ENCODE data around the gene DAZL.

DAZL gene

DNA sequence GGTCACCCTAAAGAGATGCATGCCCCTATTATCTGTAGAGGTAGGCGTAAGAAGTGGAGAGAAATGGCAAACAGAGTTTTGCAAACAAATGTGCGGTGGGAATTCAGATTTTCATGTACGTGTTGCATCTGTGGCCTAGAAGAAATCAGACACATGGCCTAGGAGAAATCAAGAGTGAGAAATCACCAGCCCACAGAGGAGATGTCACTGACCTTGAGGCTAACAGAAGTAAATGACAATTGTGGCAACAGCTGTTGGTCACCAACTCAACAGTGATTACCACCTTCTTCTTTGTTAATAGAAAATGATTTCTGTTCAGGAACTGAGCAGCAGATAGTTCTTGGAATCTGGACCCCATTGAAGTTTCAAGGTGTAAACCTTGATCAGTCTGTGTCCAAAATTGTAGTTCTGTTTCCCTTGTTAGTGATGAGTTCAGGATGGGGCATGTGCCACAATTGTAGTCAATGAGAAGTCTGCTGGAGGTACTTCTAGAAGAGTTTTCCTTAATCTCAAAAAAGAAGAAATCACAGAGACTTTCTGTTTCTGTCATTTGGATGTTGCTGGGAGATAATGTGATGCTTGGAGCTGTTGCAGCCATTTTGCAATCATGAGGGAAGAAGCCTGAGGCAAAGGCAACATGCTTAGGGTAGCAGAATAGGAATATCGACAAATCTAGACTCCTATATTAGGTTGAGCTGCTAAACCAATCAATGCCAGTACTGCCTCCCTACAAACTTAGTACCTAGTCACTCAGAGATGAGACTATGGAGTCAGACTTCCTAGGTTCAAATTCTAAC is 57.5 kb downstream of the DAZL start:
- Histone ChIP-seq H3K4me3 (replicated peaks; ENCODE audit: low read depth, low read length) (no peak overlapping the region), H3K27me3 (replicated peaks; ENCODE audit: control insufficient read depth, insufficient read depth, low read length) (no peaks in the 10 kb centered on the region), H3K36me3 (ENCODE audit: control insufficient read depth, insufficient read depth, low read length) (no peaks in the 10 kb centered on the region)
- TF ChIP-seq, protein P1, sequence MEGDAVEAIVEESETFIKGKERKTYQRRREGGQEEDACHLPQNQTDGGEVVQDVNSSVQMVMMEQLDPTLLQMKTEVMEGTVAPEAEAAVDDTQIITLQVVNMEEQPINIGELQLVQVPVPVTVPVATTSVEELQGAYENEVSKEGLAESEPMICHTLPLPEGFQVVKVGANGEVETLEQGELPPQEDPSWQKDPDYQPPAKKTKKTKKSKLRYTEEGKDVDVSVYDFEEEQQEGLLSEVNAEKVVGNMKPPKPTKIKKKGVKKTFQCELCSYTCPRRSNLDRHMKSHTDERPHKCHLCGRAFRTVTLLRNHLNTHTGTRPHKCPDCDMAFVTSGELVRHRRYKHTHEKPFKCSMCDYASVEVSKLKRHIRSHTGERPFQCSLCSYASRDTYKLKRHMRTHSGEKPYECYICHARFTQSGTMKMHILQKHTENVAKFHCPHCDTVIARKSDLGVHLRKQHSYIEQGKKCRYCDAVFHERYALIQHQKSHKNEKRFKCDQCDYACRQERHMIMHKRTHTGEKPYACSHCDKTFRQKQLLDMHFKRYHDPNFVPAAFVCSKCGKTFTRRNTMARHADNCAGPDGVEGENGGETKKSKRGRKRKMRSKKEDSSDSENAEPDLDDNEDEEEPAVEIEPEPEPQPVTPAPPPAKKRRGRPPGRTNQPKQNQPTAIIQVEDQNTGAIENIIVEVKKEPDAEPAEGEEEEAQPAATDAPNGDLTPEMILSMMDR (IDR thresholded peaks at IDR 0.05; ENCODE audit: insufficient read depth, low read length, poor library complexity, severe bottlenecking) = no peak
- no peak for DNase-seq (ENCODE audit: extremely low read depth, insufficient read length)

DNA sequence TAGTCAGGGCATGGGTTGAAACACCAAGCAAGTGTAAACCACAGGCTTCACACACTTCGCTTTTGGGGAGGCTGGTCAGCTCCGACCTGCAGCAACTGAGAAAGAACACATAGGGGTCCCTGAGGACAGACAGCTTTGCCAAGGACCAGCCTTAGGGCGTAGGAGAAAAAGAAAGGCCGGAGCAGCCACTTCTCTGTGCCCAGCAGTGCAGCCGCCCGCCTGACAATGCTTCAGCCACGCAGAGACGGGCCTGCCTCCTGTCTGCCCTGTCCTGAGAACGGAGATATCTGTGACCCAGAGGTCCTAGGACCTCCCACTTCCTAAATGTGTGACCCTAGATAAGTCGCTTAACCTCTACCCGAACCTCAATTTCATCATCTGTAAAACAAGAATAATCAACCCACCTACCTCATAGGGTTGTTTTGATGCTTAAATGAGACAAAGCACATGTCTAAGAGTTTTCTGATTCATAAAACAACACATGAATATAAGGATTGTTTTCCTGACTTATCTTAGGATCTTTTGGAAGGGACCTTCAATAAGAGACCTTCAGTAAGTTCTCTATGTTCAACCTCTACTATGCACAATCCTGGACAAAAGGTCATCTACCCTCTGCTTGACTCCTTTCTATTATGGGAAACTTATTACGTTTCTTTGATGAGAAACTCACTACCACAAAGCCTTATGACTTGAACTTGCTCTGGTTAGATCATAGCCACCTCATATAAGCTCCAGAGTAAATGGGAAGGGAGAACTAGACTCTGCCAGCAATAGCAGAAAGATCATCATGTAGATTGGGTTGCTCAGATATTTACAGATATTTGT is 58.8 kb downstream of the DAZL start:
- Histone ChIP-seq H3K4me3 (replicated peaks; ENCODE audit: low read depth, low read length) (no peak overlapping the region), H3K36me3 (ENCODE audit: control insufficient read depth, insufficient read depth, low read length) (no peaks in the 10 kb centered on the region), H3K27me3 (replicated peaks; ENCODE audit: control insufficient read depth, insufficient read depth, low read length) (no peaks in the 10 kb centered on the region)
- no peak for DNase-seq (ENCODE audit: extremely low read depth, insufficient read length)
- TF ChIP-seq, protein P1 (IDR thresholded peaks at IDR 0.05; ENCODE audit: insufficient read depth, low read length, poor library complexity, severe bottlenecking) = no peak

DNA sequence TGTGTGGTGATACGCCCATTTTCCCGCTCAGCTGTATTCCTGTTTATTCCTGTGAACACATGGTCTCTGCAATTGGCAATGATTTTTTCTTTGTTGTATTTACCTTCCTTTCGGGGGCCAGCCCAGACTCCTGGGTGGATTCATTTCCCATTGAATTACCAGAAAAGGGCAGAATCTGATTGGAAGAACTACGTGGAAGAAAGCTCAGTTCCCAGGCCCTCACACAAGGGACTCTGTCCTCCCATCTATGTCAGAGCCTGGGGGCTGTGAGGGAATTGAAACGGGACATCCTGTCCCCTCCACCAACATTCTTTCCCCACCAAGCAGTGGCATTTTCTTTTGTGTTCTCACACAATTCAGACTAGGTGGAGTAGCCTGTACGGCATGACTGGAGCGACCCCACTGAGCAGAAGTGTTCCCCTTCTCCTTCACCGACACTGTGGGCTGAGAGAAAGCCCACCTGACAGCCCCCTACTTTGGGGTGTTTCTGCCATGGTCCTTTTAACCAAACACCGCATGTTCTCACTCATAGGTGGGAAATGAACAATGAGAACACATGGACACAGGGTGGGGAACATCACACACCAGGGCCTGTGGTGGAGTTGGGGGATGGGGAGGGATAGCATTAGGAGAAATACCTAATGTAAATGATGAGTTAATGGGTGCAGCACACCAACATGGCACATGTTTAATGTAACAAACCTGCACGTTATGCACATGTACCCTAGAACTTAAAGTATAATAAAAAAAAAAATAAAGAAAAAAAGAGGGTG is 59.6 kb downstream of the DAZL start:
- DNase-seq (ENCODE audit: extremely low read depth, insufficient read length) = no peak
- TF ChIP-seq, protein P1 (IDR thresholded peaks at IDR 0.05; ENCODE audit: insufficient read depth, low read length, poor library complexity, severe bottlenecking) = no peak
- no peaks in the 10 kb centered on the region for H3K27me3 ChIP-seq (replicated peaks; ENCODE audit: control insufficient read depth, insufficient read depth, low read length)
- H3K4me3 ChIP-seq (replicated peaks; ENCODE audit: low read depth, low read length) = no peak overlapping the region
- no peaks in the 10 kb centered on the region for H3K36me3 ChIP-seq (ENCODE audit: control insufficient read depth, insufficient read depth, low read length)

DNA sequence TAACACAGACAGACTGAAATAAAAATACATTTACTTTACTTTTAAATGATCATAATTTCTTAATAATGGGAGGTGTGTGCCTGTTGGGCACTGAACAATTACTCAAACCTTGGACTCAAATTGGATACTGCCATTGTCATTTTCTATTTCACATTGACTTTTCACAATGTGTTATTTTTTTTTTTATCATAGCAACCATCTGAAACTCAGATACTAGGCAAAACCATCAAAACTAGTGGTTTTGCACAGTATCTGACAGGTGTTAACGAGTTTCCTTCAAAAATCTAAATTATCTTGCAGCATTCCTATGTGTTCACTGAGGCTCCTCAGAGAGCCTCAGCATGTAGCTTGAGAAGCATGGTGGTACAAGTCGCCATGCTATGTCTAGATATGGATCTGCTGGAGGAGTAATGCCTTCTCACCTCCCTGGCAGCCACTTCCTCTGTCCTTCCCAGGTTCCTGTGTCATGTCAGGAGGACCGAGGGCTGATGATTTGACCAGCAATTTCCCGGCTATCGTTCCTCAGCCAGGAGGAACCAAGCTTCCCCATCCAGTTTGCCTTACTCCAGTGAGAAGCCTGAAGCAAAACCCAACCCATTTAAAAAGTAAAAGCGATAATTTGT is 61.9 kb downstream of the DAZL start:
- Histone ChIP-seq H3K36me3 (ENCODE audit: control insufficient read depth, insufficient read depth, low read length) (no peaks in the 10 kb centered on the region), H3K4me3 (replicated peaks; ENCODE audit: low read depth, low read length) (no peak overlapping the region), H3K27me3 (replicated peaks; ENCODE audit: control insufficient read depth, insufficient read depth, low read length) (peaks cover 2% of the 10 kb centered on the region; the same call in 1 of the 2 replicates)
- DNase-seq (ENCODE audit: extremely low read depth, insufficient read length) = no peak
- TF ChIP-seq, protein P1 (IDR thresholded peaks at IDR 0.05; ENCODE audit: insufficient read depth, low read length, poor library complexity, severe bottlenecking) = no peak

DNA sequence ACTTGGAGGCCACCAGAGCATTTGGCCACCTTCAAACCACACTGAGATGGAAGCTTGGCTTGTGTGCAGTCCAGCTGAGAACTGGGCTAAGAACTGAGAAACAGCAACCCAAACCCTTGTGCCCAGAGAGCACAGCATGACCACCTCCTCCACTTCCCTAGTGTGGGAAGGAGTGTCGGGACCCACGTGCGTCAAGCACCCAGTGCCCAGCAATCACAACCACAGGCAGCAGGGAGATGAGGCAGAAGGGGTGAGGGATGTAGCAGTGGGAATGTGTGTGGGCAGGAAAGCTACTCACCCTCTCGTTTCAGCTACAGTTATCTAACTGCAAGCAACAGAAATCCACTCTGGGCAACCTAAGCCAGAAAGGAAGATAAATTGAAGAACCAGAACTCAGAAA is 66.7 kb downstream of the DAZL start:
- TF ChIP-seq, protein P1 (IDR thresholded peaks at IDR 0.05; ENCODE audit: insufficient read depth, low read length, poor library complexity, severe bottlenecking) = no peak
- DNase-seq (ENCODE audit: extremely low read depth, insufficient read length) = no peak
- Histone ChIP-seq H3K27me3 (replicated peaks; ENCODE audit: control insufficient read depth, insufficient read depth, low read length) (peaks cover 2% of the 10 kb centered on the region; the same call in 1 of the 2 replicates), H3K4me3 (replicated peaks; ENCODE audit: low read depth, low read length) (no peak overlapping the region), H3K36me3 (ENCODE audit: control insufficient read depth, insufficient read depth, low read length) (no peaks in the 10 kb centered on the region)
